Tongue (tissue), 2 donors: ENCODE data around the gene EPS8. TPM values are rescaled to one million over a fixed set of nuclear protein-coding genes. Genes with fewer than 3 reads are reported as not detected.
"Not testable (repeated sequence)": the region's sequence is repeated elsewhere in the genome, so short reads cannot be mapped to it uniquely, and the experiment has no call there.

ENCODE experiments used
- DNase-seq: peaks from one replicate; pipeline ENCODE4 v3.0.0-alpha.2; 2015
- total RNA-seq: library from RNA; depleted of rRNA; stranded (reverse); fragments of >200 nt; gene quantifications from one replicate; pipeline ENCODE4 v1.2.3, GENCODE V29; 2014

Gene EPS8
- total RNA-seq, 1 donor from 2014 or later = 39.8 TPM

GRCh38 chr12:15756822-15757221, 32.4 kb downstream of the EPS8 start:
- DNase-seq = no peak

GRCh38 chr12:15754233-15754632, 35.0 kb downstream of the EPS8 start:
- no peak for DNase-seq

DNA sequence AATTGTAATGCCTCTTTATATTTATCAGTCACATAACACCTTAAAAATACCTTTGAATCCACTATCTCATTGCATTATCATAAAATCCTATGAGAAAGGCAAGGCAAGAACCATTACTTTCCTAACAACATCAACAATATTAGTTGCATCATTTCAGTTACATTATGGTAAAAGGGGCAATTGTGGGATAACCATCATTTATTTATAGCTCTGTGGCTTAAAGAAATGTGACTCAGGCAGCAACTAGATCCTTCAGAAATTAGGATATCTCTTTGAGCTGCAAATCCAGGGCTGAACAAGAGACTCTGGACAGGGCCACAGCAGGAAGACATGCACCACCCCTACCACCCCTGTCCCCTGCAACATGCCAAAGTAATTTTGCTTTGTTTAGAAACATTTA, 36.4 kb downstream of the EPS8 start:
- DNase-seq = no peak

DNA sequence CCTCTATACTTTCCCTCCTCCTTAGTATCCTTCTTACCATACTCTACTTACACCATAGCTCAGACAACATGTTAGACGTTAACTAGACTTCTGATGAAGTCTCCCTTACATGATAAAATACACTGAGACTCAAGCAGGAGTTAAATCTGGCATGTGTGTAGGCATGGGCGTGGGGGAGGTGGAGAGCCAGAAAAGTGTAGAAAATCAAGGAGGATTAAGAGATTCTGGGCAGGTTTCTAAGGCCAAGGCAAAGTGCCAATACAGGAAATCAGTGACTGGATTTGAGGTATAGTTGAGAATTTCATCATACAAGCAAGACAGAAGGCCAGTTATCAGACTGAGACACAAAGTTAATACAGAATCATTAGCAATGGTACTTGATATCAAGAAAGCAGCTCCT, 37.4 kb downstream of the EPS8 start:
- DNase-seq = peak; percentile 4

DNA sequence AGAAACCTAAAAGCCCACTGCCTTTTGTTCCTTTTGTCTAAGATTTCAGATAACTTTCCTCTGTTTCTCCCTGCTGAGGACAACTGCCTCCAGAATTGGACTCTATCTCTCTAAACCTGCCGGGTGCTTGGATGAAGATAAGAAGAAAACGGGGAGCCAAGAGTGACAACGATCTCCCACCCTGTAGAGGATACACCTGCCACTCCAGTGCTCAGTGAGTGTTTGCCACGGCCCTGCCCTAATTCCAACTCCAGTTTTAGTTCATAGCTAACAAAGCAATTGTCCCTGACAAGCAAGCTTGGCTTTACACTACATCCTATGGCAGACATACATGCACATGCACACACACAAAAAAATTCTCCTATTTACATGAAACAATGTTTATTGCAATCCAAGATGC, 39.3 kb downstream of the EPS8 start:
- DNase-seq = no peak

DNA sequence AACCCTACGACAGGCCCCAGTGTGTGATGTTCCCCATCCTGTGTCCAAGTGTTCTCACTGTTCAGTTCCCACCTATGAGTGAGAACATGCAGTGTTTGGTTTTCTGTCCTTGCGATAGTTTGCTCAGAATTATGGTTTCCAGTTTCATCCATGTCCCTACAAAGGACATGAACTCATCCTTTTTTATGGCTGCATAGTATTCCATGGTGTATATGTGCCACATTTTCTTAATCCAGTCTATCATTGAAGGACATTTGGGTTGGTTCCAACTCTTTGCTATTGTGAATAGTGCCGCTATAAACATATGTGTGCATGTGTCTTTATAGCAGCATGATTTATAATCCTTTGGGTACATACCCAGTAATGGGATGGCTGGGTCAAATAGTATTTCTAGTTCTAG, 47.3 kb downstream of the EPS8 start:
- not testable (repeated sequence) for DNase-seq

GRCh38 chr12:15741082-15741481, 48.1 kb downstream of the EPS8 start:
- DNase-seq = no peak

DNA sequence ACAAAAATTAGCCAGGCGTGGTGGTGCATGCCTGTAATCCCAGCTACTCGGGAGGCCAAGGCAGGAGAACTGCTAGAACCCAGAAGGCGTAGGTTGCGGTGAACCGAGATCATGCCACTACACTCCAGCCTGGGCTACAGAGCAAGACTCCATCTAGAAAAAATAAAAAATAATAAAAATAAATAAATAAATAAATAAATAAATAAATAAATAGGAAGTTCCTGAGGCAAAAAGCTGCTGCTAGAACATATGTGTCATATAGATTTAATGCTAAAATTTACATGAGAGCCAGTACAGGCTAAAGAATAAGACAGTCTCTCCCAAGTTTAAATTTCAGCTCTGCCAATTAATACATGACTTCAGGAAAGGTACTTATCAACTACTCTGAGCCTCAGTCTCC, 48.8 kb downstream of the EPS8 start:
- DNase-seq = not testable (repeated sequence)

- no peak for DNase-seq
Measured at GRCh38 chr12:15738438-15739015, 50.7 kb downstream of the EPS8 start.

- DNase-seq = no peak
Measured at GRCh38 chr12:15735837-15736615, 53.2 kb downstream of the EPS8 start.

DNA sequence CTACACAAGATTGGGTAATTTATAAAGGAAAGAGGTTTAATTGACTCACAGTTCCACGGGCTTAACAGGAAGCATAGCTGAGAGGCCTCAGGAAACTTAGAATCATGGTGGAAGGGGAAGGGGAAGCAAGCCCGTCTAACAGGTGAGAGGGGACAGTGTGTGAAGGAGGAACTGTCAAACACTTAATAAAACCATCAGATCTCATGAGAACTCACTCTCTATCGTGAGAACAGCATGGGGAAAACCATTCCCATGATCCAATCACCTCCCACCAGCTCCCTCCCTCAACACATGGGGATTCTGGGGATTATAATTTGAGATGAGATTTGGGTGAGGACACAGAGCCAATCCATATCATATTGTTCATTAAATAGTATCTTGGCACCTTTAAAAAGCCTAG, 56.1 kb downstream of the EPS8 start:
- no peak for DNase-seq

DNA sequence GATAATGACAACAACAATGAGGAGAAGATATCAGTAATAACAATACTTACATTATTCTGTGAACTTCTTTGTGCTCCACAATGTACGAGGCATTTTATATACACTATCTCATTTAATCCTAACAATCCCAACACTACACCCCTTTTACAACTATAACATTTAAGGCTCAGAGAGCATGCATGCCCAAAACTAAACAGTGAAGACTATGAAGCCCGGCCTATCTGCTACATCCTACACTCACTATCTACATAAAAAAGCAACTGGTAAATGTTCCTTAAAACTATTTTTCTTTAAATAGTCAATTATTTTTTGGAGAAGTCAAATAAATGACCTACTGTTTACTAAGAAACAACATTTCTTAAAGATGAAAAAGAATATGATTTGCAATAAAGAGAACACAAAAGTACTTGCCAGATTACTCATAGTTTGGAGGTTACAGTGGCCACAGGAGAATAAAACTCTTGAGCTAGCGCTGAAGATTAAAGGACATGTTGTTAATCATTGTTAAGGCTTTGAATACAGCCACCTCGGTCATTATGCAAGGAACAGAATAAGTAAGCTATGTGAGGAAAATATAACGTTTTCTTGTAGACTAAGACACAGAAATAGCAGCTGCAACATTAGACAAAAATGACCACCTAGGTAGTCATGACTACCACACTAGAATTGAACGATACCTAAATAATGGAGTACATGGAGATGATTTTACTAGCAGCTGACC, 56.7 kb downstream of the EPS8 start:
- no peak for DNase-seq

- DNase-seq = no peak
Measured at GRCh38 chr12:15731940-15732339, 57.2 kb downstream of the EPS8 start.

- no peak for DNase-seq
Measured at GRCh38 chr12:15729097-15729496, 60.1 kb downstream of the EPS8 start.

DNA sequence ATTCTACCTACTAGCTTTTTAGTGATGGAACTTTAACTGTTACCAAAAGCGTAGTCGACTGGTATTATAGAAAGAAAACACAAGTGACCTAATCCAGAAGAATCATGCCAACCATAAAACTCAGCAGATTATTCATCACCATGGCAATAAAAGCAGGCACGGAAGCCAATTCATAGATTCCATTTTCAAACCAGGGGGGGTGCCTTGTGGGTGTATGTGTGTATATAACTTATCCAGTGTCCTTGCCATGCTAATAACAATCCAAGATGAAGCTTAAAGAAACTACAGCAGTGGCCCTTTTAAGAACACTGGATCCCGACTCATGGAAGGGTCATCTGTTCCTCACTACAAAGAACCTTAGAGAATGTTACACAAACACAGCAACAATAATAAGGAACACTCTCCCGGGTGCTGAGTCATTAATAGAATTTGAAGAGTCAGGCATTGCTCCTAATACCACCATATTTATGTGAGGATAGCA, 61.0 kb downstream of the EPS8 start:
- DNase-seq = peak; percentile 2

DNA sequence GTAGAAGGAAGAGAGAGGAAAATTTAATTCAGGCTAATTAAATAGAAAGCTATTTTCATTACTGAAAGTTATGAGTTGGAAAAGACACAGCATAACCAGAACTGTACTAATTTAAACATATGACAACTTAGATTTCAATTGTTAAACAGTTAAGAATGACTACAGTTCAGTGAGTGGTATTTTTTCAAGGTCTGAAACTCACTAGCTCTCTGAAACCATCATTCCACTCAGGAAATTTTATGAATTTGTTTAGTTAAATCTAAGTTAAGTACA, 62.4 kb downstream of the EPS8 start:
- DNase-seq = no peak

DNA sequence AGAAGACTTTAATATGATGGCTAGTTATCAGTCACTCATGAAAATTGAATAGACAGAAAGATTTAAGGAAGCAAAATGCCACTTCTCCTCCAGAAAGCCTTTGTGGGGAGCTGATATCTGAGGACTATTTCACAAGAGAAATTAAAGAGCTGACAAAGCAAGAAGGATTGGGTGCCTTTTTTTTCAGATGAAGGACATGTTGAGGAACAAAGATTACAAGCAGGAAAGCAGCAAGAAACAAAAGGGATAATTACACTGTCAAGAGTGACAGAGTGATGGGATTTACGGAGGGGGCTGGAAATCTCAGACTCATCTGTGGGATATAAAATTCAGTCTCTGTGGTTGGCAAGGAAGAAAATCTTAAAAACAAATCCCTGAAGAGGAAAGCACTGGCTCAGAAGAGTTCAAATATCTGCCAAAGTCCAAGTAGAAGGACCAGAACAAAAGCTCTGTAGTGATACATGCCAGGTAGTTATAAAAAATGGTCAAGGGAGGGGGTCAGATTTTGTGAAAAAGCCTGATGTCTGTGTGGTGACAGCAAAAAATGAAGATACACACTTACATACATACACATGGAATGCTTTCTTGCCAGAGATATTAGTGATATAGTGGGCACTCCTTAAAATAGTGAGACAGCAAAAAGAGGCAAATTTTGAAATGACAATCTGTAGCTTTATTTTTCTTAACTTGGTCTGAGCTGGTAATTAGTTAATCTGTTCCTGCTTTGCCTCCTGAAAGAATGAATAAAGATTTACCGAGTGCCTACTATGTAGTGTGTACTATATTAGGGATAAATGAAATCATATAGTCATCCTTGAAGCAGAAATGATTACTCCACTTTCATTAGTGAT, 62.9 kb downstream of the EPS8 start:
- no peak for DNase-seq

DNA sequence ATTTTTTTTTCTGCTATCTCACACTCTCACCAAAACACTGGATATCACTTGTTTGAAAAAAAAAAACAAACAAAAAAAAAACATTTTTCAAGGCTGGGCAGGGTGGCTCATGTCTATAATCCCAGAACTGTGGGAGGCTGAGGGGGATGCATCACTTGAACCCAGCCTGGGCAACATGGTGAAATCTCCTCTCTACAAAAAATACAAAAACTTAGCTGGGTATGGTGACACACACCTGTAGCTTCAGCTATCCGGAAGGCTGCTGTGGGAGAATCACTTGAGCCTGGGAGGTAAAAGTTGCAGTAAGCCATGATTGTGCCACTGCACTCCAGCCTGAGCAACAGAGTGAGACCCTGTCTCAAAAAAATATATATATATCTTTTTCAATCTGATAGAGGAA, 66.2 kb downstream of the EPS8 start:
- no peak for DNase-seq

DNA sequence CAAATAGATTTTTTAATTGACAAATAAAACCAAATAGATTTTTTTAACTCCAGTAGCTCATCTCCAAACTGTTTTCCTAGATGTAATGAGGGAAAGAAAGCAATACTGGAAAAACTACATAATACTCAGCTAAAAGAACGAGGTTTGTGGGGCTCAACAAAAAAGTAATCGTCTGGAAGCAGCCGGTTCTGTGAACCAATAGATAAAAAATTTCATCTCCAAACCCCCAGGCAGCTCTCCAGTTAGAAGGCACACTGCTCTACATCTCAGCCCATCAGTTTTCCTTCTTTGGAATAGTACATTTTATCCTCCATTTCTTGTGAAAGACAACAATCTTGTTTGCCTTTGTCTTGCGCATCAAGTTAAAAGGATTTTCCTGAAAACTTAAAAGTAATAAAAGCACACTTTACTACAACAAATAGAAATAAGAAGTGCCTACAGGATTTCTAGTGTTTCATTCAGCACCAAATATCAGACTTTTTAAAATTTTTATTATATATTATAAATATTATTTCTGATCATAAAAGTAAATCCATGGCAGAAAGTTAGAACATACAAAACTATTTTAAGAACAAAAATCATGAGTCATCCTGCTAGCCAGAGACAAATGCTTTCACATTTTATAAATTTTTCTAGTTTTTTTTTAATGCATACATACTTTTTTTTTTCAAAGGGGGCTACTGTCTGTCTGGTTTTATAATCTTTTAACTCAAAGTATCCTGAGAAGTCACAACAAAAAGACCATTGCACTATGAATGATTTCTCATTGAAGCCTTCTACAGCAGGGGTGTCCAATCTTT, 67.7 kb downstream of the EPS8 start:
- no peak for DNase-seq

DNA sequence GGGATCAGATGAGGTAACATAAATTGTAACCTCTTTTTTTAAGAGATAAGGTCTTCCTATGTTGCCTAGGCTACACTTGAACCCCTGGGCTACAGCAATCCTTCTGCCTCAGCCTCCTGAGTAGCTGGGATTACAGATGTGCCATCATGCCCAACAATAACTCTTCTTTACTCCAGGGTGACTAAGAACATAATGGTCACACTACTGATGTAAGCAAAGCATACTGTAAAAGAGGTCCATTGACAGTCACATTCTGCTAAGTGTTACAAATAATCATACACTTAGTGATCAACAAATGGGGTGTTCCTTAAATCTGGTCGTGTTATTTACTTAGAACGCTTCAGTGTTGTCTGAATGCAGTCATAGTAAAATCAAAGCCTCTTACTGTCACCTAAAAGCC, 68.9 kb downstream of the EPS8 start:
- DNase-seq = no peak

GRCh38 chr12:15719230-15719629, 70.0 kb downstream of the EPS8 start:
- no peak for DNase-seq
